HL-60 (cell line): ENCODE measurements around the gene AQP12A.

Experiments used
- DNase-seq, 2 experiments: peaks; one replicate each; pipeline ENCODE4 v3.0.0-alpha.2; 2010 to 2020; ENCODE audit warnings: low read depth in 1 of 2, low spot score in 1 of 2
- H3K27ac ChIP-seq: fragments of 250-450 bp; sonication (Bioruptor Pico); replicated peaks from 2 replicates; pipeline ENCODE4 v1.5.1; 2020; ENCODE audit warnings: mild to moderate bottlenecking, moderate library complexity
- H3K27me3 ChIP-seq: fragments of 250-450 bp; sonication (Bioruptor Pico); 2 replicates; pipeline ENCODE4 v1.5.1; 2021; ENCODE audit warnings: mild to moderate bottlenecking, moderate library complexity; ENCODE audit not compliant: insufficient read depth, poor library complexity, severe bottlenecking
- H3K4me3 ChIP-seq: replicated peaks from 2 replicates; pipeline ENCODE4 v1.5.1; 2011; ENCODE audit warnings: mild to moderate bottlenecking, control low read depth, low read length; ENCODE audit not compliant: insufficient read depth
- GABPA ChIP-seq: IDR thresholded peaks from 2 replicates; pipeline ENCODE4 v1.6.1; 2012; ENCODE audit warnings: low read depth
- POLR2AphosphoS5 ChIP-seq: IDR thresholded peaks from 2 replicates; pipeline ENCODE4 v1.6.1; 2012; ENCODE audit warnings: low read depth
- SPI1 ChIP-seq: IDR thresholded peaks from 2 replicates; pipeline ENCODE4 v1.6.1; 2012; ENCODE audit warnings: low read depth, mild to moderate bottlenecking, borderline replicate concordance
- TF ChIP-seq, protein P1 (sequence below): IDR thresholded peaks from 2 replicates; pipeline ENCODE4 v1.6.1; 2012; ENCODE audit warnings: low read depth; ENCODE audit not compliant: insufficient replicate concordance
- TF ChIP-seq, protein P2 (sequence below): IDR thresholded peaks from one replicate; pipeline ENCODE4 v1.5.1; 2011; ENCODE audit warnings: low read length, control low read depth, inconsistent platforms; ENCODE audit not compliant: insufficient read depth

The AQP12A gene

DNA sequence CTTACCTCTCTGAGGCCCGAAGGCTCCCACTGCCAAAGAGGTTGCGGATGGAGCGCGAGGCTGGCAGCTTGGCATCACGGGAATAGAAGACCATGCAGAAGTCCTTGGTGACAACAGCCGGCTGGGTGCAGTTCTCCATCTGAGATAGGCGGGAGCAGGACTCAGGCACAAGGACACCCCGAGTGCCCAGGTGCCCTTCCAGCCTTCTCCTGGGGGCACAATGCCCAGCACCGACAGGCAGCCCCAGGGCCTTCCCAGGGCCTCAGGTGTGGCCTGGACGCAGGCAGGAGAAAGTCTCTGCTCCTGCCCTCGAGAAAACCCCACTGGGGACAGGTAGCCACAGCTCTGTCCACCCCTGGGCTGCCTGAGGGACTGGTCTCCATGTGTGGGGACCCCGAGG is 33.6 kb downstream of the AQP12A start:
- H3K4me3 ChIP-seq, result no peak overlapping the region
- TF ChIP-seq SPI1 (no peak), POLR2AphosphoS5 (no peak), GABPA (no peak)
- TF ChIP-seq, protein P1, sequence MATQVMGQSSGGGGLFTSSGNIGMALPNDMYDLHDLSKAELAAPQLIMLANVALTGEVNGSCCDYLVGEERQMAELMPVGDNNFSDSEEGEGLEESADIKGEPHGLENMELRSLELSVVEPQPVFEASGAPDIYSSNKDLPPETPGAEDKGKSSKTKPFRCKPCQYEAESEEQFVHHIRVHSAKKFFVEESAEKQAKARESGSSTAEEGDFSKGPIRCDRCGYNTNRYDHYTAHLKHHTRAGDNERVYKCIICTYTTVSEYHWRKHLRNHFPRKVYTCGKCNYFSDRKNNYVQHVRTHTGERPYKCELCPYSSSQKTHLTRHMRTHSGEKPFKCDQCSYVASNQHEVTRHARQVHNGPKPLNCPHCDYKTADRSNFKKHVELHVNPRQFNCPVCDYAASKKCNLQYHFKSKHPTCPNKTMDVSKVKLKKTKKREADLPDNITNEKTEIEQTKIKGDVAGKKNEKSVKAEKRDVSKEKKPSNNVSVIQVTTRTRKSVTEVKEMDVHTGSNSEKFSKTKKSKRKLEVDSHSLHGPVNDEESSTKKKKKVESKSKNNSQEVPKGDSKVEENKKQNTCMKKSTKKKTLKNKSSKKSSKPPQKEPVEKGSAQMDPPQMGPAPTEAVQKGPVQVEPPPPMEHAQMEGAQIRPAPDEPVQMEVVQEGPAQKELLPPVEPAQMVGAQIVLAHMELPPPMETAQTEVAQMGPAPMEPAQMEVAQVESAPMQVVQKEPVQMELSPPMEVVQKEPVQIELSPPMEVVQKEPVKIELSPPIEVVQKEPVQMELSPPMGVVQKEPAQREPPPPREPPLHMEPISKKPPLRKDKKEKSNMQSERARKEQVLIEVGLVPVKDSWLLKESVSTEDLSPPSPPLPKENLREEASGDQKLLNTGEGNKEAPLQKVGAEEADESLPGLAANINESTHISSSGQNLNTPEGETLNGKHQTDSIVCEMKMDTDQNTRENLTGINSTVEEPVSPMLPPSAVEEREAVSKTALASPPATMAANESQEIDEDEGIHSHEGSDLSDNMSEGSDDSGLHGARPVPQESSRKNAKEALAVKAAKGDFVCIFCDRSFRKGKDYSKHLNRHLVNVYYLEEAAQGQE, result no peak
- TF ChIP-seq, protein P2, sequence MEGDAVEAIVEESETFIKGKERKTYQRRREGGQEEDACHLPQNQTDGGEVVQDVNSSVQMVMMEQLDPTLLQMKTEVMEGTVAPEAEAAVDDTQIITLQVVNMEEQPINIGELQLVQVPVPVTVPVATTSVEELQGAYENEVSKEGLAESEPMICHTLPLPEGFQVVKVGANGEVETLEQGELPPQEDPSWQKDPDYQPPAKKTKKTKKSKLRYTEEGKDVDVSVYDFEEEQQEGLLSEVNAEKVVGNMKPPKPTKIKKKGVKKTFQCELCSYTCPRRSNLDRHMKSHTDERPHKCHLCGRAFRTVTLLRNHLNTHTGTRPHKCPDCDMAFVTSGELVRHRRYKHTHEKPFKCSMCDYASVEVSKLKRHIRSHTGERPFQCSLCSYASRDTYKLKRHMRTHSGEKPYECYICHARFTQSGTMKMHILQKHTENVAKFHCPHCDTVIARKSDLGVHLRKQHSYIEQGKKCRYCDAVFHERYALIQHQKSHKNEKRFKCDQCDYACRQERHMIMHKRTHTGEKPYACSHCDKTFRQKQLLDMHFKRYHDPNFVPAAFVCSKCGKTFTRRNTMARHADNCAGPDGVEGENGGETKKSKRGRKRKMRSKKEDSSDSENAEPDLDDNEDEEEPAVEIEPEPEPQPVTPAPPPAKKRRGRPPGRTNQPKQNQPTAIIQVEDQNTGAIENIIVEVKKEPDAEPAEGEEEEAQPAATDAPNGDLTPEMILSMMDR, result no peak
- H3K27me3 ChIP-seq, result no peaks in the 10 kb centered on the region
- DNase-seq, result no peak
- H3K27ac ChIP-seq, result no peak overlapping the region

DNA sequence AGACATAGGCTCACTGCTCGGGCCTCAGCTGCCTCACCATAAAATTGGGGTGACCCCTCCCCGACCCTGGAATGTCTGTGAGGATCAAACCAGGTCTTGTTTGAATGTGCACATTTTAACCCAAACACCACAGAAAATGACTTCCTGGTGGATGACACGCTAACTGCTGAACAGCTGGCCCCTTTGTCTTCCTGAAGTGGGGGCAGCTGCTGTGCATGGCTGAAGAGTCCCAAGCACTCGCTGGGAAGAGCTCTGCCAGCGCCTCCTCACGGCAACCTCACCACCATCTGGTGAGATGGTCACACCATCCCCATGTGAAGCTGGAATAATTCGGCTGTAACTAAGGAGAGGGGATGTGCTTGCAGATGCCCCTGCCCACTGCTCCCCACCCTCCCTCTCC is 34.0 kb downstream of the AQP12A start:
- Histone ChIP-seq H3K4me3 (no peak overlapping the region), H3K27ac (no peak overlapping the region), H3K27me3 (peaks cover 2% of the 10 kb centered on the region)
- no peak for DNase-seq
- TF ChIP-seq, protein P1, result no peak

DNA sequence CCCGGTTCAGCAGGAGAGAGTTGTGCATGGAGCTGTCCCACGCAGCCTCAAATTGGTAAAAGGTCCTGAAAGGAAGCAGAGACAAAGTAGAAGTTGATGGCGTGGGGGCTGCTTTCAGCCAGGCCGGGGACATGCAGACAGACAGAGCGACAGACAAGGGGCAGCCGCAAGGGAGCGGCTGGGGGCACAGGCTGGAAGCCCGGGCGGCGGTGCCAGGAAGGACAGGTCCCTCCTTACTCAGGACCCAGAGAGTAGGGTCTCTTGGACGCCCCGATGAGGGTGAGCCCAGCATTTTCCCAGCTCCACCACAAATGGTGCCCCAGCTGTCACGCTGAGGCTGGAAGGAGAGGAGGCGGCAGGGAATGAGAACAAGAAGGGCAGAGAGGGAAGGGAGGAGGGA is 35.2 kb downstream of the AQP12A start:
- Histone ChIP-seq H3K4me3 (no peak overlapping the region), H3K27me3 (peaks cover 2% of the 10 kb centered on the region), H3K27ac (no peak overlapping the region)
- DNase-seq, result no peak
- no peak for TF ChIP-seq POLR2AphosphoS5
- no peak for TF ChIP-seq GABPA
- no peak for TF ChIP-seq SPI1
- TF ChIP-seq, protein P1, result no peak
- TF ChIP-seq, protein P2, result no peak

DNA sequence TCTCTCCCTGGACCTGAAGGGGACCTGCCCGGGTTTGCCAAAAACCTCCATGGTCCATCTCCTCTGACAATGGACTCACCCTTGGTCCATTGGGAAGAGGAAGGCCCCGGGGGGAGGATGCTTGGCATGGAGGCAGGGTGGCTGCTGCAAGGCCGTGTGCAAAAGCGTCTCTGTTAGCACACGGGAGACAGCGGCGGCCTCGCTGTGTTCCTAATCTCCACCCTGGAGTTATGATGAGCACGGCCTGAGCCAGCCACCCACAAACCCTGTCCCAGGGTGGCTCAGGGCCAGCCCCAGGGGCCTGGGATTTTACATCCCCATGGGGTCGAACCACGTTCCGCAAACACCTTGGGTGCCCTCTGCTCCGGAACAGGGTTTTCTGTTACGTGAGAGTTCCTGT is 35.8 kb downstream of the AQP12A start:
- TF ChIP-seq, protein P1, result no peak
- TF ChIP-seq GABPA (no peak), SPI1 (no peak), POLR2AphosphoS5 (no peak)
- TF ChIP-seq, protein P2, result no peak
- no peak overlapping the region for H3K27ac ChIP-seq
- H3K4me3 ChIP-seq, result no peak overlapping the region
- H3K27me3 ChIP-seq, result peaks cover 2% of the 10 kb centered on the region
- DNase-seq, result peak in 1 of 2 experiments; percentile 47
